DND-41 (cell line): ENCODE measurements around the gene SCN5A.

Experiments
- ATAC-seq: fragments of 200-7000 bp; cut with Tn5 transposase; 3 replicates; pipeline ENCODE4 v1.9.1; 2021; ENCODE audit warnings: low read depth; ENCODE audit not compliant: insufficient read depth
- DNase-seq: peaks from one replicate; pipeline ENCODE4 v3.0.0-alpha.2; 2020
- H2AFZ ChIP-seq: 2 replicates; pipeline ENCODE4 v1.6.0; 2012; ENCODE audit warnings: low read depth, low read length
- H3K27ac ChIP-seq: 2 replicates; pipeline ENCODE4 v1.5.1; 2012; ENCODE audit warnings: low read length, inconsistent platforms
- H3K27me3 ChIP-seq: fragments of 200-600 bp; sonication (generic); 2 replicates; pipeline ENCODE4 v1.6.0; 2012; ENCODE audit warnings: low read length, mild to moderate bottlenecking, inconsistent platforms; ENCODE audit not compliant: insufficient read depth, poor library complexity
- H3K36me3 ChIP-seq: 2 replicates; pipeline ENCODE4 v1.5.1; 2012; ENCODE audit warnings: low read length, inconsistent platforms; ENCODE audit not compliant: insufficient read depth
- H3K4me1 ChIP-seq: 2 replicates; pipeline ENCODE4 v1.5.1; 2012; ENCODE audit warnings: mild to moderate bottlenecking, low read length; ENCODE audit not compliant: insufficient read depth
- H3K4me2 ChIP-seq: 2 replicates; pipeline ENCODE4 v1.6.0; 2012; ENCODE audit warnings: mild to moderate bottlenecking, moderate library complexity, low read length, inconsistent platforms; ENCODE audit not compliant: insufficient read depth
- H3K4me3 ChIP-seq, 2 experiments: fragments of 200-600 bp in 1 of 2; shearing (Covaris generic) in 1 of 2; 2 replicates each; pipeline ENCODE4 v1.5.1; 2012 to 2016; ENCODE audit warnings: inconsistent platforms in 2 of 2, low read length in 2 of 2, mild to moderate bottlenecking in 2 of 2, low read depth in 1 of 2, moderate library complexity in 1 of 2
- H3K79me2 ChIP-seq: 2 replicates; pipeline ENCODE4 v1.6.0; 2012; ENCODE audit warnings: low read length, inconsistent platforms; ENCODE audit not compliant: insufficient read depth
- H3K9ac ChIP-seq: 2 replicates; pipeline ENCODE4 v1.6.0; 2012; ENCODE audit warnings: low read depth, mild to moderate bottlenecking, inconsistent platforms, low read length, moderate library complexity
- H3K9me3 ChIP-seq: 2 replicates; pipeline ENCODE4 v1.5.1; 2012; ENCODE audit warnings: low read length, moderate library complexity, mild to moderate bottlenecking, inconsistent platforms; ENCODE audit not compliant: insufficient read depth, severe bottlenecking
- H4K20me1 ChIP-seq: 2 replicates; pipeline ENCODE4 v1.6.0; 2012; ENCODE audit warnings: low read length; ENCODE audit not compliant: insufficient read depth
- EZH2 ChIP-seq: IDR thresholded peaks from 3 replicates; pipeline ENCODE4 v1.6.1; 2012; ENCODE audit warnings: borderline replicate concordance, low read depth, mild to moderate bottlenecking, moderate library complexity, low read length, inconsistent platforms; ENCODE audit not compliant: severe bottlenecking
- TF ChIP-seq, protein P1 (sequence below): IDR thresholded peaks from 2 replicates; pipeline ENCODE4 v1.5.1; 2012; ENCODE audit warnings: borderline replicate concordance, low read length, moderate library complexity, mild to moderate bottlenecking; ENCODE audit not compliant: poor library complexity, severe bottlenecking; ENCODE audit errors: extremely low read depth

SCN5A gene

DNA sequence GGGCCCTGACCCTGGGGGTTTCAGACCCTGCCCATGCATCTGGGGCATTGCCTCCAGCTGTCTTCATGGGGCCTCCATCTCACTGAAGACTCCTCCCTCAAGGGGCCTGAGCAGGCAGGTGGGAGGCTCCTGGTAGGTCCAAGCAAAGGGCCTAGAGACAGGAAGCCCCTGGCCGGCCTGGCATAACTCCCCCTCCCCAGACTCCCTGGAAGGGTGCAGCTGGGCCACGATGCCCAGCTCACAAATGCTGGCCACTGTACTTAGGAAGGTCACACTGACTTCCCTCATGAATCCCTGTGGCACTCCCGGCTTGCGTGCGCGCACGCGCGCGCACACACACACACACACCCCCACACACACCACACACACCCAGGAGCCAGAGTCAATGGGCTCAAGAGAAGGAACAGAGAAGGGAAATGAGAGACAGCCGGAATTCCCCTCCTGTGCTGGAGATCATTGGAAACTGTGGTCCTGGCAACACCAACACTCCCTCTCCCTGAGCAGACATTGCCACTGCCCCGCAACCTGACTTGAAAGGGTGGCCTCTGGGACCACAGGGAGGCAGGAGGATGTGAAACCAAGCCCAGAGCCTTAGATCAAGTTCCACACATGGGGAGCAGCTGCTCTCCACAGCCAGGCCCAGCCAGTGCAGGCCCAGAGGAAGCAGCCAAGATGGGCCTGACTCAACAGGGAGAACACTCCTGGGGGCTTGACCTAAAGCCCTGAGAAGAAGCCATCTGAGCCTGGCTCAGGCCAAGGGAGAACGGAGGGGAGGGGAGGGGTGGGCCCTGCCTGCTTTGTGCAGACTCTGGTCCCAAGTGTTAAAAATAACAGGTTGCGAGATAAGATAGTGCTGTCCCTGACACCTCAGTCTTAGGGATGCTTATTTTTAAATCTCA is 69.7 kb downstream of the SCN5A start:
- DNase-seq (no peak), ATAC-seq (no peak)
- Histone ChIP-seq H3K36me3 (no peaks in the 10 kb centered on the region), H3K79me2 (no peaks in the 10 kb centered on the region), H4K20me1 (no peaks in the 10 kb centered on the region), H3K27me3 (no peaks in the 10 kb centered on the region), H3K4me1 (no peaks in the 10 kb centered on the region), H3K9me3 (no peaks in the 10 kb centered on the region), H3K9ac (no peak overlapping the region), H2AFZ (no peak overlapping the region), H3K27ac (no peak overlapping the region), H3K4me3 (no peak overlapping the region), H3K4me2 (no peak overlapping the region)
- TF ChIP-seq EZH2, result no peak
- TF ChIP-seq, protein P1, sequence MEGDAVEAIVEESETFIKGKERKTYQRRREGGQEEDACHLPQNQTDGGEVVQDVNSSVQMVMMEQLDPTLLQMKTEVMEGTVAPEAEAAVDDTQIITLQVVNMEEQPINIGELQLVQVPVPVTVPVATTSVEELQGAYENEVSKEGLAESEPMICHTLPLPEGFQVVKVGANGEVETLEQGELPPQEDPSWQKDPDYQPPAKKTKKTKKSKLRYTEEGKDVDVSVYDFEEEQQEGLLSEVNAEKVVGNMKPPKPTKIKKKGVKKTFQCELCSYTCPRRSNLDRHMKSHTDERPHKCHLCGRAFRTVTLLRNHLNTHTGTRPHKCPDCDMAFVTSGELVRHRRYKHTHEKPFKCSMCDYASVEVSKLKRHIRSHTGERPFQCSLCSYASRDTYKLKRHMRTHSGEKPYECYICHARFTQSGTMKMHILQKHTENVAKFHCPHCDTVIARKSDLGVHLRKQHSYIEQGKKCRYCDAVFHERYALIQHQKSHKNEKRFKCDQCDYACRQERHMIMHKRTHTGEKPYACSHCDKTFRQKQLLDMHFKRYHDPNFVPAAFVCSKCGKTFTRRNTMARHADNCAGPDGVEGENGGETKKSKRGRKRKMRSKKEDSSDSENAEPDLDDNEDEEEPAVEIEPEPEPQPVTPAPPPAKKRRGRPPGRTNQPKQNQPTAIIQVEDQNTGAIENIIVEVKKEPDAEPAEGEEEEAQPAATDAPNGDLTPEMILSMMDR, result no peak

DNA sequence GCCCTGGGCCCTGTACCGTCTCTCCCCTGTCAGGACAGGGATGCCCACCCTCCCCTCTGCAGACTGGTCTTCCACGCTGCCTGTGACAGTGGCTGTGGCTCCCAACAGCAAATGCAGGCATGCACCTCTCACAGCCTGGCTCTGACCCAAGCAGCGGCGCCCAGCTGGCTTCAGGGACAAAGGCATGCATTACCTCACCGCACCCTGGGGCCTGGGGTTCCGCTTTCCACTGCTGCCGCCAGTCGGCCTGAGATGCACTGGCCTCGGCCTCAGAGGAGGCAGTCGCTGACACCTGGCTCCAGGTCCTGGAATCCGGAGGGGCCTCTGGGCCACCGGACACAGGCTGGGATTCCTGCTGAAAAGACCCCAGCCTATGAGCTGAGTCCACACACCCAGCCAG is 70.3 kb downstream of the SCN5A start:
- H4K20me1 ChIP-seq, result no peaks in the 10 kb centered on the region
- H3K4me3 ChIP-seq, result no peak overlapping the region
- H2AFZ ChIP-seq, result no peak overlapping the region
- H3K79me2 ChIP-seq, result no peaks in the 10 kb centered on the region
- no peaks in the 10 kb centered on the region for H3K27me3 ChIP-seq
- DNase-seq (no peak), ATAC-seq (no peak)
- H3K36me3 ChIP-seq, result no peaks in the 10 kb centered on the region
- H3K9me3 ChIP-seq, result no peaks in the 10 kb centered on the region
- H3K9ac ChIP-seq, result no peak overlapping the region
- H3K27ac ChIP-seq, result no peak overlapping the region
- no peaks in the 10 kb centered on the region for H3K4me1 ChIP-seq
- H3K4me2 ChIP-seq, result no peak overlapping the region
- TF ChIP-seq EZH2, result no peak
- TF ChIP-seq, protein P1, result no peak

- TF ChIP-seq, protein P1, result no peak
- no peak for TF ChIP-seq EZH2
- Histone ChIP-seq H3K9me3 (no peaks in the 10 kb centered on the region), H3K27ac (no peak overlapping the region), H3K27me3 (no peaks in the 10 kb centered on the region), H4K20me1 (no peaks in the 10 kb centered on the region), H3K79me2 (no peaks in the 10 kb centered on the region), H3K4me2 (no peak overlapping the region), H3K9ac (no peak overlapping the region), H3K4me1 (no peaks in the 10 kb centered on the region), H3K36me3 (no peaks in the 10 kb centered on the region), H3K4me3 (no peak overlapping the region), H2AFZ (no peak overlapping the region)
- DNase-seq, result no peak
- no peak for ATAC-seq
Observed at GRCh38 chr3:38578551-38578950, 70.9 kb downstream of the SCN5A start.
